NCI-H748 treated with DMSO at 0.1 percent for 48 hours (cell line): ENCODE data around the gene FITM1.
"Not testable (repeated sequence)": the region's sequence is repeated elsewhere in the genome, so short reads cannot be mapped to it uniquely, and the experiment has no call there.

Experiments
- DNase-seq: peaks from one replicate; lab custom pipeline; 2025; lab: John Stamatoyannopoulos, UW

Gene FITM1

GRCh38 chr14:24098229-24098926 is 32.1 kb upstream of the FITM1 start:
- DNase-seq, result no peak

GRCh38 chr14:24098927-24099813 is 31.3 kb upstream of the FITM1 start:
- no peak for DNase-seq

- no peak for DNase-seq
Measured at GRCh38 chr14:24100197-24100981, 30.1 kb upstream of the FITM1 start.

- no peak for DNase-seq
Measured at GRCh38 chr14:24100982-24101494, 29.4 kb upstream of the FITM1 start.

- DNase-seq, result no peak
Measured at GRCh38 chr14:24102357-24103048, 28.0 kb upstream of the FITM1 start.

- no peak for DNase-seq
Measured at GRCh38 chr14:24103451-24103850, 27.0 kb upstream of the FITM1 start.

GRCh38 chr14:24105609-24106239 is 24.7 kb upstream of the FITM1 start:
- DNase-seq, result not testable (repeated sequence)

GRCh38 chr14:24106672-24107271 is 23.7 kb upstream of the FITM1 start:
- no peak for DNase-seq

- DNase-seq, result no peak
Measured at GRCh38 chr14:24108336-24108874, 22.1 kb upstream of the FITM1 start.

GRCh38 chr14:24110060-24110459 is 20.4 kb upstream of the FITM1 start:
- DNase-seq, result no peak

GRCh38 chr14:24110523-24110922 is 19.9 kb upstream of the FITM1 start:
- no peak for DNase-seq

- no peak for DNase-seq
Measured at GRCh38 chr14:24113379-24113800, 17.1 kb upstream of the FITM1 start.

GRCh38 chr14:24113801-24114531 is 16.5 kb upstream of the FITM1 start:
- peak; percentile 76 for DNase-seq

GRCh38 chr14:24114532-24115421 is 15.7 kb upstream of the FITM1 start, which contains the start of the genes DCAF11 and NRL:
DCAF11 (plus strand) TSS chr14:24114777; CDS start chr14:24115595, 818 bp downstream.
NRL (minus strand) TSS chr14:24114949; CDS start chr14:24082848, 32,101 bp downstream.
- peak; percentile 98 for DNase-seq

GRCh38 chr14:24115422-24116127 is 14.9 kb upstream of the FITM1 start:
- DNase-seq, result no peak

- DNase-seq, result no peak
Measured at GRCh38 chr14:24116128-24116814, 14.2 kb upstream of the FITM1 start.

GRCh38 chr14:24117179-24117578 is 13.3 kb upstream of the FITM1 start:
- no peak for DNase-seq
